ENCODE data around the gene MZF1. TPM values are rescaled to one million over a fixed set of nuclear protein-coding genes. Genes with fewer than 3 reads are reported as not detected.
A peak's percentile ranks its signal among the peaks of the same experiment; 100 is the strongest.

Gene MZF1
- total and polyA plus RNA-seq, 4 donors: 10.3 to 51.7 (median 32.1) TPM

GRCh38 chr19:58513694-58514563 lies 59.2 kb downstream of the MZF1 start:
- 17% methylated on average over 53 of the region's 66 CpGs for WGBS (ENCODE audit: insufficient coverage)
- H3K27me3 ChIP-seq (ENCODE audit: control insufficient read depth, insufficient read depth, low read length): no peaks in the 10 kb centered on the region
- DNase-seq (ENCODE audit: low read depth in 4 of 6, low spot score in 6 of 6): peak in 4 of 6 donors; percentile 66 to 96 (median 86)
- peak overlapping the region; percentile 57 for H3K27ac ChIP-seq (ENCODE audit: low read depth, low read length)
- H3K36me3 ChIP-seq (ENCODE audit: control insufficient read depth, insufficient read depth, low read length): peaks cover 74% of the 10 kb centered on the region
- peaks cover 34% of the 10 kb centered on the region for H3K4me1 ChIP-seq (ENCODE audit: control insufficient read depth, insufficient read depth, low read length)
- H3K4me3 ChIP-seq (ENCODE audit: low read depth, low read length): peak overlapping the region; percentile 32
- no peaks in the 10 kb centered on the region for H3K9me3 ChIP-seq (ENCODE audit: control insufficient read depth, insufficient read depth, low read length)

GRCh38 chr19:58513213-58513693 lies 59.9 kb downstream of the MZF1 start:
- no peak for DNase-seq (ENCODE audit: low read depth in 4 of 6, low spot score in 6 of 6)
- Histone ChIP-seq H3K36me3 (ENCODE audit: control insufficient read depth, insufficient read depth, low read length) (peaks cover 73% of the 10 kb centered on the region), H3K27ac (ENCODE audit: low read depth, low read length) (peak overlapping the region; percentile 57), H3K4me1 (ENCODE audit: control insufficient read depth, insufficient read depth, low read length) (peaks cover 27% of the 10 kb centered on the region), H3K27me3 (ENCODE audit: control insufficient read depth, insufficient read depth, low read length) (no peaks in the 10 kb centered on the region), H3K4me3 (ENCODE audit: low read depth, low read length) (no peak overlapping the region), H3K9me3 (ENCODE audit: control insufficient read depth, insufficient read depth, low read length) (no peaks in the 10 kb centered on the region)
- WGBS (ENCODE audit: insufficient coverage): 94% methylated on average over 7 of the region's 10 CpGs

Small RNAs within 50 kb of the gene (small RNA-seq; reads per million reads assigned to genes)
- gene MIR6807 (ENCODE audit: low replicate concordance) (0.08 reads per million), gene RN7SL525P (ENCODE audit: low replicate concordance) (not detected)

Other genes with a start within 250 kb of the MZF1 start
- 1 to 10 TPM; 2.3 to 3.4 TPM for gene ZSCAN22, start 246.3 kb downstream of the MZF1 start, total RNA-seq
- 1 to 10 TPM; 3.1 to 3.4 TPM for gene ZSCAN22, start 246.3 kb downstream of the MZF1 start, polyA plus RNA-seq (ENCODE audit: insufficient read length in 2 of 2)
- gene A1BG, start 219.8 kb downstream of the MZF1 start, total RNA-seq: 10 to 100 TPM in 1 of 2 donors, 1 to 10 TPM in 1; 2.0 to 10.8 TPM
- gene A1BG, start 219.8 kb downstream of the MZF1 start, polyA plus RNA-seq (ENCODE audit: insufficient read length in 2 of 2): 1 to 10 TPM; 5.0 TPM
- 1 to 10 TPM; 3.7 to 4.9 TPM for gene ZNF497, start 210.6 kb downstream of the MZF1 start, total RNA-seq
- gene ZNF497, start 210.6 kb downstream of the MZF1 start, polyA plus RNA-seq (ENCODE audit: insufficient read length in 2 of 2): 1 to 10 TPM; 6.9 to 9.1 TPM
- gene ZNF837, start 192.3 kb downstream of the MZF1 start, total RNA-seq: 1 to 10 TPM in 1 of 2 donors, under 1 TPM in 1; 0.99 to 2.3 TPM
- 1 to 10 TPM; 2.6 to 3.2 TPM for gene ZNF837, start 192.3 kb downstream of the MZF1 start, polyA plus RNA-seq (ENCODE audit: insufficient read length in 2 of 2)
- 1,000 to 10,000 TPM in 1 of 2 donors, 100 to 1,000 TPM in 1; 925 to 1,177 TPM for gene RPS5, start 186.1 kb downstream of the MZF1 start, total RNA-seq
- 100 to 1,000 TPM; 731 to 753 TPM for gene RPS5, start 186.1 kb downstream of the MZF1 start, polyA plus RNA-seq (ENCODE audit: insufficient read length in 2 of 2)
- not detected for gene RNF225, start 177.7 kb downstream of the MZF1 start, total RNA-seq
- gene RNF225, start 177.7 kb downstream of the MZF1 start, polyA plus RNA-seq (ENCODE audit: insufficient read length in 2 of 2): not detected
- gene ZNF584, start 164.7 kb downstream of the MZF1 start, total RNA-seq: 10 to 100 TPM; 16.8 to 18.3 TPM
- 10 to 100 TPM; 13.8 to 15.4 TPM for gene ZNF584, start 164.7 kb downstream of the MZF1 start, polyA plus RNA-seq (ENCODE audit: insufficient read length in 2 of 2)
- gene ZNF132, start 133.2 kb downstream of the MZF1 start, total RNA-seq: 10 to 100 TPM; 11.8 to 20.7 TPM
- gene ZNF132, start 133.2 kb downstream of the MZF1 start, polyA plus RNA-seq (ENCODE audit: insufficient read length in 2 of 2): 10 to 100 TPM; 11.1 to 12.4 TPM
- gene ZNF324B, start 121.7 kb downstream of the MZF1 start, total RNA-seq: 10 to 100 TPM in 1 of 2 donors, 1 to 10 TPM in 1; 8.2 to 10.1 TPM
- 1 to 10 TPM; 7.3 to 9.8 TPM for gene ZNF324B, start 121.7 kb downstream of the MZF1 start, polyA plus RNA-seq (ENCODE audit: insufficient read length in 2 of 2)
- 10 to 100 TPM; 12.2 to 14.5 TPM for gene ZNF324, start 106.3 kb downstream of the MZF1 start, total RNA-seq
- 10 to 100 TPM; 12.9 to 15.2 TPM for gene ZNF324, start 106.3 kb downstream of the MZF1 start, polyA plus RNA-seq (ENCODE audit: insufficient read length in 2 of 2)
- 10 to 100 TPM in 1 of 2 donors, 1 to 10 TPM in 1; 5.8 to 19.3 TPM for gene ZNF446, start 97.0 kb downstream of the MZF1 start, total RNA-seq
- gene ZNF446, start 97.0 kb downstream of the MZF1 start, polyA plus RNA-seq (ENCODE audit: insufficient read length in 2 of 2): 10 to 100 TPM; 20.6 to 21.2 TPM
- gene SLC27A5, start 61.3 kb downstream of the MZF1 start, total RNA-seq: 10 to 100 TPM in 1 of 2 donors, 1 to 10 TPM in 1; 9.5 to 25.5 TPM
- gene SLC27A5, start 61.3 kb downstream of the MZF1 start, polyA plus RNA-seq (ENCODE audit: insufficient read length in 2 of 2): 10 to 100 TPM; 21.4 to 24.4 TPM
- gene ZBTB45, start 53.5 kb downstream of the MZF1 start, total RNA-seq: 1 to 10 TPM; 3.8 to 4.4 TPM
- 10 to 100 TPM; 21.0 to 22.4 TPM for gene ZBTB45, start 53.5 kb downstream of the MZF1 start, polyA plus RNA-seq (ENCODE audit: insufficient read length in 2 of 2)
- 100 to 1,000 TPM; 203 to 275 TPM for gene TRIM28, start 29.3 kb downstream of the MZF1 start, total RNA-seq
- 100 to 1,000 TPM; 499 to 522 TPM for gene TRIM28, start 29.3 kb downstream of the MZF1 start, polyA plus RNA-seq (ENCODE audit: insufficient read length in 2 of 2)
- gene CHMP2A, start 18.2 kb downstream of the MZF1 start, total RNA-seq: 100 to 1,000 TPM in 1 of 2 donors, 10 to 100 TPM in 1; 47.4 to 115 TPM
- 100 to 1,000 TPM; 134 to 143 TPM for gene CHMP2A, start 18.2 kb downstream of the MZF1 start, polyA plus RNA-seq (ENCODE audit: insufficient read length in 2 of 2)
- gene UBE2M, start 14.7 kb downstream of the MZF1 start, total RNA-seq: 10 to 100 TPM; 49.6 to 80.3 TPM
- 100 to 1,000 TPM; 134 to 138 TPM for gene UBE2M, start 14.7 kb downstream of the MZF1 start, polyA plus RNA-seq (ENCODE audit: insufficient read length in 2 of 2)